GM19397 (cell line): Measurements from ENCODE around the gene EBF4.

Source experiments
- ATAC-seq: cut with Tn5 transposase; IDR thresholded peaks from one replicate; pipeline ENCODE4 v1.9.1; 2021; ENCODE audit warnings: mild to moderate bottlenecking, moderate library complexity; ENCODE audit not compliant: unreplicated experiment

EBF4 gene

GRCh38 chr20:2741881-2742280, 49.3 kb downstream of the EBF4 start:
- no peak for ATAC-seq

DNA sequence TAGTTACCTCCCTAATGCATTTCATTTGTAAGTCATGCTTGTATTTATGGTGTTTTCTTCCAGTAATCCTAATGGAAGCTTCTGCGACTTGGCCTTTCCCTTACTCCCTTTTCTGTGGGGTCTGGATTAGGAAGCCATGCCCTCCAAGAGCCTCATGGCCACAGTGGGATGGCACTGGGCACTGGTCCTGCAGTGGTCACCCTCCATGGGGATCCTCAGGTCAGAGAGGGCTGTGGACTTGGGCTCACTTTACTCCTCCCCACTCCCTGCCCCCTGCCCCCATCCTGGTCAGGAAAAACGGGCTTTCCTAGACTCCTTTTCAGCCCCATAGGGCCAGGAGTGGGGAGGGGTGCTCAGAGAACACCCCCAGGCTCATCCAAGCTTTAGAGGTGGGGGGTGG, 49.9 kb downstream of the EBF4 start:
- ATAC-seq: no peak

DNA sequence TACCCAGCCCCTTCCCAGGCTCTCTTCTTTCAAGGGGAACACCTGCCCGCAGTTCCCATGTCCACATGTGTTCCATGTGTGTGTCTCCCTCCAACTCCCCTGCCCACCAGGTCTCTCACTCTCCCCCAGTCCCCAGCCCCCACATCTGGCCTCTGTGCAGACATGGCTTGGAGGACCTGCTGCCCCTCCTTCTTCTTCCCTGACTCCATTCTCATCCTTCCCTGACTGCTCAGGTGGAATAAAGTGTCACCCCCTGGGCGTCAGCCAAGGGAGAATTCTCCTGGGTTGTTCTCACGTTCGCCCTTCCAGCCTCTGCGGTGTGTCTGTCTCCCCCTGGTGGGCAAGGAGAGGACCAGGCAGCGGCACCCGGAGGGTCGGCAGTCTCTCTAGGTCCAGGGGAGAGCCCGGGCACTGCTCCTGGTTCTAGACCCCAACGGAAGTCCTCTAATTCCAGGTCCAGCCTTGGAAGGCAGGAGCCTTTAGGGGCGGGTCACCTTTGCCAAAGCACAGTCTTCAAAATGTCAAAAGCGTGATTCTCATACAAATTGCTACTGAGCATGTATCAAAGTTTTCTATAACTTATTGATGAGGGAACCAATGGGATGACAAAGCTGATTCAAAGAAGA, 50.5 kb downstream of the EBF4 start:
- ATAC-seq: no peak

DNA sequence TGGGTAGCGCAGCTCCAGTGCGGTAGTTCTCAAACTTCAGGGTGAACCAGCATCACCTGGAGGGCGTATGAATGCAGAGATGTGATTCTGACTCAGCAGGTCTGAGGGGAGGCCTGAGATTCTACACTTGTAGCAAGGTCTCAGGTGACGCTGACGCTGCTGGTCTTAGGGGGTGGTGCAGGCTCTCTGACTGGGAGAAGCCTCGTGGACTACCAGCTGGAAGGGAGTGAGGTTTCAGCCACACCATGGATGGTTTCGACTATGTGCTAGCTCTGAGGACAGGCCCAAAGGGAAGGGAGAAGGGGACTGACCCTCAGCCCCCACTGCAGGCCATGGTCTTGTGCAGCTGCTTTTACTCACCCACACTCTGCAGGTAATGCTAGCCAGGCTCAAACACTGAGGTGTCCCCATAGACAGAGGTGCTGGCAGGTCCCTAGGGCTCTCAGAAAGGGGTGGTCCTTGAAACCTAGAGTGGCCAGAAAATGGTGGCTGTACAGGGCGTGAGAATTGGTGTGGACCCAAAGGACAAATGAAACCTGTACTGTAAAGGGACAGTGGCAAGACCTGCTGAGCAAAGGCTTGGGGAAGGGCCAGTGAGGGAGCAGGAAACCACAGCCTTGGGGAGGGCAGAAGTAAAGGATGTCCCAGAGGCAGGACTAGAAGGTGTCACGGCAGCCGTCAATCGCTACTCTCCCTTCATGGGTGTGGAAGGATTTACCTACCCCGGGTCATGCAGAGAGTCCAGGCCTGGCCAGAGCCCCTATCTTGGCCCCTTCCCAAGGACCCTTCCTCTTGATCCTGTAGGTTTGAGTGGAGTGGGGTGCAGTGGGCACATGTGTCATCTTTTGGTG, 52.7 kb downstream of the EBF4 start:
- no peak for ATAC-seq

DNA sequence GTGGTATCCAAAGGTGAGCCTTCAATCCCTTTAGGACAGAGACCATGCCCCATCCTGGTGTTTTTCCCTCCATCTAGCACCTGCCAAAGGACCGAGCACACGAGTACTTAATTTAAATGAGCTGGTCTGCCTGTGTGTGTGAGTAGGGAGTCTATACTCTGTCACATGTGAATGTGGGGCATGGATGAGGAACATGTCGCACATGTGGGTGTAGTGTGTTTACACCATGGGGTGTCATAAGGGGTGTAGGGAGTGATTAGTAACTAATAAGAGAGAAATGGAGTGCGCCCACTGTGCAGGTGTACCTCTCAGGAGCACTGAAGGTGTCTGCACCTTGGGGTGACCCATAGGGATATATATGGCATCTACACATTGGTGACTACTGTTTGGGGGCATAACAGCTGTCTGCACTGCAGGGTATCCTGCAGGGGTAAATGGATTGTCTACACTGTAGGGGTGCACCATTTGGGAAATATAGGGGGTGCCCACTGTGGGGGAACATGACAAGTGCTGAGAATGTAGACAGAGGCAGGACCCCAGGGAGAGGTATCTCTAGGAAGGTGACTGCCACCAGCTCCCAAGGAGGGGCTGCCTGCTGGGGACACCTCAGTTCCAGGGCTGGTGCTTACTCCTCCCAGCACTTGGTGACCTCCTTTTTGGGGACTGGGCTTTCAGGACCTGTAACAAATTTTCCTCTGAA, 53.5 kb downstream of the EBF4 start:
- no peak for ATAC-seq

DNA sequence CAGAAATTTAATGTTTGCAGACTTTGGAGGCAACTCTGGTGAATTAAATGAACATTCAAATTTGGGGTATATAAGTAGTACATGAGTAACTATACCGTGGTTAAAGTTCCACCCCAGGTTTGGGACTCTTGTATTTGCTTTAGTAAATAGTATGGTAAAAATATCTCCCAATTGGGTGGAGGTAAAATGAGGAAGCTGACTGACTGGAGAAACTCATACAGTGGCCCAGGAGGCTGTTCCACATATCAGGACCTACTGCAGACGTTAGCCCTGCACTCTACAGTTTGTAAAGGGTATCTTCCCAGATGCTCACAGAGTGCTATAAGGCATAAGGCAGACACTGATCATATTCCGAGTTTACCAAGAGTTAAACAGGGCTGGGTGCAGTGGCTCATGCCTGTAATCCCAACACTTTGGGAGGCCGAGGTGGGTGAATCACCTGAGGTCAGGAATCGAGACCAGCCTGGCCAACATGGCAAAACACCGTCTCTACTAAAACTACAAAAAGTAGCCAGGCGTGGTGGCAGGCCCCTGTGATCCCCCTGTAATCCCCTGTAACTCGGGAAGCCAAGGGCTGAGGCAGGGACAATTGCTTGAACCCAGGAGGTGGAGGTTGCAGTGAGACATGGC, 54.2 kb downstream of the EBF4 start:
- no peak for ATAC-seq

GRCh38 chr20:2747676-2748235, 55.2 kb downstream of the EBF4 start:
- ATAC-seq: no peak

DNA sequence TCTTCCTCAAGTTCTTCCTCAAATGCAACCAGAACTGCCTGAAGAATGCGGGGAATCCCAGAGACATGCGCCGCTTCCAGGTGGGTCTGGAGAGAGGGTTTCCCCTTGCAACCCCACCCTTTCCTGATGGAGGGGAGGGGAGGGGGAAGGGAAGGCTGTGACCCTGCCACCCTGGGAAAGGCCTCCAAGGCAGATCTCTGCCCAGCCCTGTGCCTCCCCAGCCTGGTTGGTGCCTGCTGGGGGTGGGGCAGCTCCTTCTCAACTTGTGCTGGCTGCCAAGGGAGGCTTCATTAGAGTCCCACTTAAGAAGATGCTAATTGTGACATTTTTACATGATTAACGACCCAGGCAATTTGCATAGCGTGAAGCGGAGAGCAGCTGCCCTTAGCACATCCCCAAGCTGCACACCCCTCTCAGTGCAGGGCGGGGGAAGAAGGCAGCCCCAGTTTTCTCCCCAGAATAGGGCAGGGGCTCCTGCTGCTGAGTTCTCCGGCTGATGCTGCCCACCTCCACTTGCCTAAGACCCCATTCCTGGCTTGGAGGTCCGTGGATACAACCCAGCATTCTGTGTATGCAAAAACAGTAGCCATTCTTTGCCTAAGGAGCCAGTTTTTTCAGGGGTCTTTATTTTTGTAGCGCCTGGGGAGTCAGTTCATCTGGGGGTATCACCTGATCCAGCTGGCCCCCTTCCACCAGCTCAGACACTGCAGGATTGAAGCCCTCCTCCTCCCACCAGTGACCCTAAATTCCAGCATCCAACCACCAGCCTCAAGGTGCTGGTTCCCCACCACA, 56.2 kb downstream of the EBF4 start:
- ATAC-seq: no peak

- ATAC-seq: no peak
These were observed 56.9 kb downstream of the EBF4 start for GRCh38 chr20:2749343-2749950.

DNA sequence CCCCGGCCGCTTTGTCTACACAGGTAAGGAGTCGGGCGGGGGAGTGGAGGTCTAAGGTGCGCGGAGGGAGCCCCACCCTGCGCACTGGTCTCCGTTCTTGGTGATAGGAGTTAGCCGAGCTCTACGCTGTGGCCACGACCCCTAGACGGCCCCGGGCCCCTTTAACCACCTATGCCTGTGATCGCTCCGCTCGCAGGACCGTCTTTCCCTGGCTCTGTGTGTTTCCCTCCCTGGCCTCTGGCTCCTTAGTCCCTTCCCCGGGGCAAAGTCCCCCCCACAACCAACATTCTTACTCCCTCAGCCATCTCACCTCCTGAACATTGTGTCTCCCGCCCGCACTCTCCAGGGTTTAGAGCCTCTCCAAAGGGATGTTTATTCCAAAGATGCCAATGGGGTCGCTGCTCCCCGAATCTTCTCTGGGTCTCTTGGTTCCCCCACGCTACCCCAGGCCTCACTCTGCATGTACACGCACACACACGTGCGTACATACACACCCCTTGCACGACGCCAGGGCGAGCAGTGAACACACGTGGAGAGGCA, 57.4 kb downstream of the EBF4 start:
- ATAC-seq: no peak

GRCh38 chr20:2750491-2751251, 58.1 kb downstream of the EBF4 start:
- ATAC-seq: no peak

DNA sequence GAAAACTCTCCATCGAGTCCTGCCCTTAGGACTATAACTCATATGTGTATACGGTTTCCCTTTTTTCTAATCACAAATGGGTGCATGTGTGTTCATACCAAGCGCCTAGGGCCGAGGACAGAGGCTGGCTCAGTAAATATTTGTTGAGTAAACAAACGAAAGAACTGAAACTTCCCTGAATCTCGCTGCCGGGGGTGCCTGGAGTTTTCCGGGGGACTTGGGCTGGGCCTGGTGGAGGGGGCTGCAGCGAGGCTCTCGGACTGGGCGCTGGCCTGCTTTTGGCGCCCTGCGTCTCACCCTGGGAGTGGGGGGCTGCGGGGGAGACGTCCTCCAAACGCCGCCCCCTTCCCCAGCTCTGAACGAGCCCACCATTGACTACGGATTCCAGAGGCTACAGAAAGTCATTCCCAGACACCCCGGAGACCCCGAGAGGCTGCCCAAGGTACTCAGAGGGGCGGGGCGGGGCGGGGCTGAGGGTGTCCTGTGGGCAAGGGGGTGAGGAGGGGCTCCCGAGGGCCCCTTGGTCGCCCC, 58.8 kb downstream of the EBF4 start:
- ATAC-seq: no peak

GRCh38 chr20:2751878-2752566, 59.4 kb downstream of the EBF4 start:
- ATAC-seq: no peak

GRCh38 chr20:2752567-2753460, 60.2 kb downstream of the EBF4 start:
- ATAC-seq: no peak

GRCh38 chr20:2753461-2754040, 61.0 kb downstream of the EBF4 start:
- no peak for ATAC-seq

DNA sequence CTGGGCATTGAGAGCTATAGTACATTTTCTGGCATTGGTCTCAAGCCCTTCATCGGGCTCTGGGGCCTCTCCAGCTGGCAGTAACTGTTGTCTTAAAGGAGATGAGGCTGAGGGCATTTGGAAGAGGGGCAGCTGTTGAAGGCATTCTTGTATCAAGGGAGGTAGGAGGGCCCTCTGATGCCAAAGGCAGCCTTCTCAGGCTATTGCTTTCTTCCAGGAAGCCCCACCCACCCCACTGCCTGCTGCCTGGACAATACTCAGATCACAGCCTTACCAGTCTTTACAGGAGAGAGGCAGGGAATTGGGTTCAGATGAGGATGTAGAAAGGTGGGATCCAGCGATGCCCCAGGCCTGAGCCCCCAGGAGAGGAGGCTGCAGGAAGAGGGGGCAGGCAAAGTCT, 61.8 kb downstream of the EBF4 start:
- ATAC-seq: no peak
